Sigmoid colon (tissue), 7 donors: ENCODE measurements around the gene C4A. TPM values are rescaled to one million over a fixed set of nuclear protein-coding genes. Genes with fewer than 3 reads are reported as not detected.

Experiments used
- DNase-seq: peaks from one replicate; pipeline ENCODE4 v3.0.0-alpha.2; 2019
- H3K27ac ChIP-seq, 4 donors: fragments of 200-600 bp; sonication (generic); one replicate each; pipeline ENCODE4 v1.5.1; 2016 to 2019; ENCODE audit warnings: mild to moderate bottlenecking in 1 of 4
- H3K27me3 ChIP-seq, 3 donors: fragments of 200-600 bp; sonication (generic); one replicate each; pipeline ENCODE4 v1.5.1; 2019; ENCODE audit warnings: mild to moderate bottlenecking in 1 of 3
- H3K36me3 ChIP-seq, 4 donors: fragments of 200-600 bp; sonication (generic); one replicate each; pipeline ENCODE4 v1.5.1; 2016 to 2019
- H3K4me1 ChIP-seq, 4 donors: fragments of 200-600 bp; sonication (generic); one replicate each; pipeline ENCODE4 v1.5.1; 2017 to 2019
- H3K4me3 ChIP-seq, 4 donors: fragments of 200-600 bp; sonication (generic); one replicate each; pipeline ENCODE4 v1.5.1; 2017 to 2019; ENCODE audit warnings: mild to moderate bottlenecking in 2 of 4, moderate library complexity in 1 of 4
- H3K9me3 ChIP-seq, 4 donors: fragments of 200-600 bp in 3 of 4; sonication (generic) in 3 of 4; one replicate each; pipeline versions ENCODE4 v1.5.1 to v1.6.1; 2013 to 2019
- CTCF ChIP-seq, 4 experiments: fragments of 450-650 bp in 3 of 4; fragments of 200-600 bp in 1 of 4; IDR thresholded peaks; one replicate each; pipeline ENCODE4 v1.5.1; 2016 to 2019; ENCODE audit warnings: antibody characterized with exemption in 4 of 4, mild to moderate bottlenecking in 3 of 4, moderate library complexity in 2 of 4
- EP300 ChIP-seq, 4 donors: sonication (generic); formaldehyde crosslinking; IDR thresholded peaks; one replicate each; pipeline ENCODE4 v1.6.1; 2017; ENCODE audit warnings: antibody characterized with exemption in 4 of 4
- POLR2A ChIP-seq, 2 donors: fragments of 450-650 bp; IDR thresholded peaks; one replicate each; pipeline ENCODE4 v1.6.1; 2016; ENCODE audit warnings: antibody characterized with exemption in 2 of 2, mild to moderate bottlenecking in 2 of 2, moderate library complexity in 2 of 2
- POLR2AphosphoS5 ChIP-seq, 4 donors: sonication (generic); formaldehyde crosslinking; IDR thresholded peaks; one replicate each; pipeline ENCODE4 v1.6.1; 2017; ENCODE audit warnings: antibody characterized with exemption in 4 of 4
- WGBS, 2 donors: extraction: QIAGEN DNeasy Blood & Tissue Kit; methylation state at CpG; one replicate each; pipeline ENCODE4 v1.1.7; 2013; 5-methylcytosine and 5-hydroxymethylcytosine counted together
- intact Hi-C: fragments of 100-400 bp; cut with DNase I; formaldehyde crosslinking; loops from one replicate; pipeline ENCODE4 v1.15.1; 2023
- polyA plus RNA-seq, 3 donors: library from polyadenylated mRNA; stranded (reverse); fragments of 200-250 nt; gene quantifications; one replicate each; pipeline ENCODE4 v1.2.3, GENCODE V29; 2013
- total RNA-seq, 4 donors: library from RNA; depleted of rRNA; stranded (reverse); fragments of >200 nt; gene quantifications; one replicate each; pipeline ENCODE4 v1.1.0, GENCODE V29; 2016
- donor health status: healthy with polysubstance abuse.
- donor health status: Bipolar disorder and iron deficiency.
- donor health status: healthy.

Gene C4A
- total and polyA plus RNA-seq, 7 donors, result 2.3 to 254 (median 63.4) TPM

GRCh38 chr6:31958412-31958740, 23.5 kb upstream of the C4A start:
- no peaks in the 10 kb centered on the region for H3K9me3 ChIP-seq
- intact Hi-C loops, result loop anchor here (2.0 to 10.0 kb wide), 3 partner anchors 56 to 414 kb away; partner anchors contain the start of genes ATP6V1G2, DDX39B, NFKBIL1 and ZBTB12
- no peaks in the 10 kb centered on the region for H3K27me3 ChIP-seq
- TF ChIP-seq POLR2AphosphoS5 (IDR thresholded peaks at IDR 0.05) (no peak), POLR2A (IDR thresholded peaks at IDR 0.05) (no peak), EP300 (IDR thresholded peaks at IDR 0.05) (no peak), CTCF (IDR thresholded peaks at IDR 0.05) (no peak)
- peaks cover 48 to 68% (median 54%) of the 10 kb centered on the region in 4 donors for H3K36me3 ChIP-seq
- H3K4me3 ChIP-seq, result peak overlapping the region; percentile 65 to 92 (median 83)
- WGBS, 2 donors, result 6 to 9% methylated on average over 11 of the region's 11 CpGs
- H3K4me1 ChIP-seq, result peaks cover 0 to 25% (median 22%) of the 10 kb centered on the region in 4 donors
- no peak for DNase-seq
- H3K27ac ChIP-seq, result peak overlapping the region; percentile 77 to 91 (median 88)

- peaks cover 0 to 25% (median 22%) of the 10 kb centered on the region in 4 donors for H3K4me1 ChIP-seq
- peak; percentile 99 for DNase-seq
- peak; percentile 82 to 91 (median 88) for TF ChIP-seq POLR2AphosphoS5 (IDR thresholded peaks at IDR 0.05)
- TF ChIP-seq EP300 (IDR thresholded peaks at IDR 0.05), result peak in 1 of 4 donors; percentile 48
- TF ChIP-seq CTCF (IDR thresholded peaks at IDR 0.05), result no peak
- peak; percentile 46 to 52 for TF ChIP-seq POLR2A (IDR thresholded peaks at IDR 0.05)
- peaks cover 43 to 68% (median 54%) of the 10 kb centered on the region in 4 donors for H3K36me3 ChIP-seq
- WGBS, 2 donors, result 0 to 1% methylated on average over 59 of the region's 59 CpGs
- no peaks in the 10 kb centered on the region for H3K27me3 ChIP-seq
- peak within 1 kb of the TSS; percentile 65 to 92 (median 83) for H3K4me3 ChIP-seq
- intact Hi-C loops, result loop anchor here (1.0 to 10.0 kb wide), 4 partner anchors 12 to 414 kb away; partner anchors contain the start of genes ATP6V1G2, DDX39B, NFKBIL1 and ZBTB12
- H3K9me3 ChIP-seq, result no peaks in the 10 kb centered on the region
- H3K27ac ChIP-seq, result peak within 1 kb of the TSS; percentile 77 to 91 (median 88)
Observed at GRCh38 chr6:31958741-31959739, 22.8 kb upstream of the C4A start, which contains the start of the genes NELFE and SKIC2. NELFE (minus strand) TSS chr6:31958971; CDS start chr6:31958446, 525 bp downstream. SKIC2 (plus strand) TSS chr6:31959175; CDS start chr6:31959193, 18 bp downstream.

- 96 to 97% methylated on average over 12 of the region's 12 CpGs for WGBS, 2 donors
- H3K4me3 ChIP-seq, result no peak overlapping the region
- no peak for DNase-seq
- no peak overlapping the region for H3K27ac ChIP-seq
- intact Hi-C loops, result no loop called here
- no peak for TF ChIP-seq POLR2AphosphoS5 (IDR thresholded peaks at IDR 0.05)
- TF ChIP-seq EP300 (IDR thresholded peaks at IDR 0.05), result no peak
- no peak for TF ChIP-seq POLR2A (IDR thresholded peaks at IDR 0.05)
- no peak for TF ChIP-seq CTCF (IDR thresholded peaks at IDR 0.05)
- H3K36me3 ChIP-seq, result peaks cover 31 to 69% (median 53%) of the 10 kb centered on the region in 4 donors
- H3K27me3 ChIP-seq, result no peaks in the 10 kb centered on the region
- H3K4me1 ChIP-seq, result peaks cover 0 to 25% (median 22%) of the 10 kb centered on the region in 4 donors
- H3K9me3 ChIP-seq, result no peaks in the 10 kb centered on the region
Observed at GRCh38 chr6:31961616-31962015, 20.2 kb upstream of the C4A start.

- intact Hi-C loops, result no loop called here
- Histone ChIP-seq H3K9me3 (no peaks in the 10 kb centered on the region), H3K4me1 (peaks cover 0 to 12% (median 9%) of the 10 kb centered on the region in 4 donors), H3K36me3 (peaks cover 27 to 86% (median 71%) of the 10 kb centered on the region in 4 donors), H3K27ac (no peak overlapping the region), H3K27me3 (no peaks in the 10 kb centered on the region), H3K4me3 (no peak overlapping the region)
- 96% methylated on average over 19 of the region's 19 CpGs for WGBS, 2 donors
- no peak for DNase-seq
- TF ChIP-seq EP300 (IDR thresholded peaks at IDR 0.05) (no peak), CTCF (IDR thresholded peaks at IDR 0.05) (no peak), POLR2A (IDR thresholded peaks at IDR 0.05) (no peak), POLR2AphosphoS5 (IDR thresholded peaks at IDR 0.05) (no peak)
Observed at GRCh38 chr6:31963921-31964320, 17.9 kb upstream of the C4A start.
